SU-DHL-6 (cell line): ENCODE measurements around the gene ATAD1.

Experiments used
- EZH2phosphoT487 ChIP-seq: fragments of 200-600 bp; sonication (generic), shearing (Covaris generic); conservative IDR thresholded peaks from 2 replicates; pipeline ENCODE4 v1.6.1; 2018; ENCODE audit warnings: mild to moderate bottlenecking, antibody characterized with exemption, low read length, moderate library complexity, mixed read lengths
- TF ChIP-seq, protein P1 (sequence below): fragments of 200-600 bp; sonication (generic); IDR thresholded peaks from one replicate; pipeline ENCODE4 v1.5.1; 2017; ENCODE audit warnings: antibody characterized with exemption, mild to moderate bottlenecking, low read length, moderate library complexity; ENCODE audit not compliant: insufficient read depth, poor library complexity, severe bottlenecking

DNA sequence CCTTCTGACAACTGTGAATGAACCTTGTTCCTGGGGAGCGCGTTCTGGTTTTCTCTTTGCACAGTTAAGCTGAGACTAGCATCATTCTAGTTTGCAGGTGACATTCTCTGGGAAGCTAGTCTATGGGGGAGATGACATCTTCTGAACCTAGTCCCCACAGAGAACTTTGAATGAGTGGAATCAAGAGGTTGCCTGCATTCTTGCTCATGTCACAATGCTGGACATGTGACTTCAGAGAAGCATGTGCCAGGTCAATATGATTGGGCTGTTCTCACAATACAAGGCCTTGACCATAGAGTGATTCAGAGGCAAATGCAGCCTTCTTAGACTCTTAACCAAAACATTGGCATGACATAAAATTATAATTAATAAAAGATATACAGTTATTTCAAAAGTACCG lies 23.2 kb upstream of the ATAD1 start:
- TF ChIP-seq, protein P1, sequence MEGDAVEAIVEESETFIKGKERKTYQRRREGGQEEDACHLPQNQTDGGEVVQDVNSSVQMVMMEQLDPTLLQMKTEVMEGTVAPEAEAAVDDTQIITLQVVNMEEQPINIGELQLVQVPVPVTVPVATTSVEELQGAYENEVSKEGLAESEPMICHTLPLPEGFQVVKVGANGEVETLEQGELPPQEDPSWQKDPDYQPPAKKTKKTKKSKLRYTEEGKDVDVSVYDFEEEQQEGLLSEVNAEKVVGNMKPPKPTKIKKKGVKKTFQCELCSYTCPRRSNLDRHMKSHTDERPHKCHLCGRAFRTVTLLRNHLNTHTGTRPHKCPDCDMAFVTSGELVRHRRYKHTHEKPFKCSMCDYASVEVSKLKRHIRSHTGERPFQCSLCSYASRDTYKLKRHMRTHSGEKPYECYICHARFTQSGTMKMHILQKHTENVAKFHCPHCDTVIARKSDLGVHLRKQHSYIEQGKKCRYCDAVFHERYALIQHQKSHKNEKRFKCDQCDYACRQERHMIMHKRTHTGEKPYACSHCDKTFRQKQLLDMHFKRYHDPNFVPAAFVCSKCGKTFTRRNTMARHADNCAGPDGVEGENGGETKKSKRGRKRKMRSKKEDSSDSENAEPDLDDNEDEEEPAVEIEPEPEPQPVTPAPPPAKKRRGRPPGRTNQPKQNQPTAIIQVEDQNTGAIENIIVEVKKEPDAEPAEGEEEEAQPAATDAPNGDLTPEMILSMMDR, result no peak
- TF ChIP-seq EZH2phosphoT487, result no peak
